Stimulated activated CD4-positive, alpha-beta T cell treated with anti-CD3 and anti-CD28 coated beads, Interleukin-4, amount 100 ng/mL, for 24 hours (primary cell): ENCODE measurements around the gene PTPRE.

Experiments
- DNase-seq: peaks from one replicate; pipeline ENCODE4 v3.0.0-alpha.2; 2020

The PTPRE gene

DNA sequence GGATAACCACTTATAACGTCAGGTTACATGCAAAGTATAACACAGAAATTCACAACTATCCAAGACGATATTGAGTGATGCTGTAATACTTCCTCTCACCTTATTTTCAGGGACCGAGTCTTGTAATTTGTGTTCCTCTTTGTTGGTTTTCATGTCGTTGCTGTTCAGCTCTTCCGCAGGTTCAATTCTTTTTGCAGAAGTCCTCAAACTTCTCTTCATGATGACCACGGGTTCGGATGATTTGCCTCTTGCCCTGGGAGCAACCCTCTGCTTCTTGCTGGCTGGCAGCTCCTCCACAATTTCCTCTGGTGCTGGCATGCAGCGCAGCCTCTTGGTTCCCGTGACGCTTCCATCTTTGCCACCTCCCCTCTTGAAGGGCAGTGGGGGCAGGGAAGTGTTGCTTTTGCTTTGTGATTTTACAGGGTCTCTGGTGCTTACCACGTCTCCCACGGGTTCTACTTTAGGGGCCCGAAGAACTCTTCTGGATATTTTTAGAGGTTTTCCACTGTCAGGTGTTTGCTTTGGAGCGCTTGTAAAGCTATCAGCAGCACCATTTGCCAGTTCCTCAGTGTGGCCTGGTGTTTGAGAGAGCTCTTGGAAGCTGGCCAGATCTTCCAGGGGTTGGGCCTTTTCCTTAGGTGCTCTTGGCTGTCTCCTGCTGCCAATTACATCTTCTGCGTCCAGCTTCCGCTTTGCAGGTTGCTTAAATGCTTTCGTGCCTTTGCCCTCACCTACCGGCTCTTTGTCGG is 195.8 kb downstream of the PTPRE start:
- DNase-seq, result no peak

DNA sequence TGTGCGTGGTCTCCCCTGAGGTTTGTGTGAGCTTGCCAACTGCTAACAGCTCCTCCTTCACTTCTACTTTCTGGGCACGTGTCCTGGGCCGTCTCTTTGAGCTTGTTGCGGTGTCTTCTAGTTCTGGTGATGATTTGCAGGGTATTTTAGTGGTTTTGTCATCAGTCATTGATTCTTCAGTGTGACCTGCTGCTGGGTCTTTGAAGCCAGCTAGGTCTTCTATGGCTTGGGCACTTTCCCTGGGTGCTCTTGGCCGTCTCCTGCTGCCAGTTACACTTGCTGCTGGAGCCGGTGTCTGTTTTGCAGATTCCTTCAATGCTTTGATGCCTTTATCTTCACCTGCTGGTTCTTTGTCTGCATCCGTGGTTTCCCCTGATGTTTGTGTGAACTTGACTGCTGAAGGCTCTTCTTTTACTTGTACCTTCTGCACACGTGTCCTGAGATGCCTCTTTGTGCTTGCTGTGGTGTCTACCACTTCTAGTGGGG is 196.4 kb downstream of the PTPRE start:
- DNase-seq, result no peak

DNA sequence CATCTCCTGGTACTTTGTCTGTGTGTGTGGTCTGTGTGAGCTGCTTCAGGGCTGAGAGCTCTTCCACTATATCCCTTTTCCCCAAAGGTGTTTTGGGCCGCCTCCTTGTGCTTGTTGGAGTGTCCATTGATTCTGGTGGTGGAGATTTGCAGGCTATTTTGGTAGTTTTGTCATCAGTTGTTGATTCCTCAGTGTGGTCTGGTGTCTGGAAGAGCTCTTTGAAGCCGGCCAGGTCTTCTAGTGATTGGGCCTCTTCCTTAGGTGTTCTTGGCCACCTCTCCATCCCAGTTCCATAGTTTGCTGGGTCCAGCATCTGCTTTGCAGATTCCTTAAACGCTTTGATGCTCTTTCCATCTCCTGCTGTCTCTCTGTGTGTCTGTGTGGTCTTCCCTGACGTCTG is 198.5 kb downstream of the PTPRE start:
- DNase-seq, result no peak

DNA sequence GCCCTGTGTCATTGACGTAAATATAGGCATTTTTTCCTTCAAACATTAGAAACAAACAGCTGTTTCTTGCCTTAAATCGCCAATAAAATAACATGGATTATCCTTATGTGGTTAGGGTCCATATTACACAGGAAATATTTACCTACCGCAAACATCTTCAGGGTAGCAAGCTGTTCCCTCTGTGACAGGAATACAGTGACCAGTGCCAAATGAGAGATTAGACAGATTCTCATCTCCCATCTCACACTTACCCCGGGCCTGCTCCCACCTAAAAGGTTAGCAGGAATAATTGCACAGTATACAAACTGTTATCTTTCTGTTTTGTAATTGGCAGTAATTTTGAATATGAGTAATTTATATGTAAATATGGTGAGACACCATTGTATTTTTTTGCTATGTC is 202.8 kb downstream of the PTPRE start:
- no peak for DNase-seq

DNA sequence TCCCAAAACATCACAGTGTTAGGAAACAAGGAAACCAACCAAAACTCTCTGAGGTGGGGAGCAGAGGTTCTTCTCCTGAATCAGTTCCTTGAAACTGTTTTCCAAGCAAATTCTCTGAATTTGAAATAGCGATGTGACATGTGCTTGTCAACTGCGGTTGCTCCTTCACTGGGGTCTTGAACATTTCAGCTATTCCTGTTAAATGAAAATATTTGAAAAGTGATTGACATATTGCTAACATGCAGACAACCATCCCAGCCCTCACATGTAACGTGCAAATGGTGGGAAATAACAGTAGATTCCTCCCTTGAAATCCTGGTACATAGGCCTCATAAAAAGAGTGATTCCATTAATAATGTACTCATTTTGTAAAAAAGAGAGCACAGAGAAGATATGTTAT is 203.4 kb downstream of the PTPRE start:
- no peak for DNase-seq

DNA sequence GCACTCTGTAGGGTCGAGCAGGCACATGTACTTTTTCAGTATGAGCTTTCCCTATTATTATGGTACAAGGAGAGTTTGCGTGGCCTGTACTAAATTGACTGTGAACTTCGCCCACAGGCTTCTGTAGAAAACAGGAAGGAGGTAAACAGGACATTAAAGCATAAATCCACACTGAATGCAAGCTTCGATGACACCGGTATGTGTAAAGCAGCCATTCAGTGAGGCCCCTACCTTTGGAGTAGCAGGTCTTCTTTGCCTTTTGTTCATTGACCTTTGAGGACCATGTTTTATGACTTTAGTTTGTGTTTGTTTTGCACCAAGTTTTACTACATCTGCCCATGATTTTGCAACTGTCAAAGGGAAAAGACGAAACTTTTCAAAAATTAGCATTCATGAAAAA is 204.8 kb downstream of the PTPRE start:
- DNase-seq, result no peak

DNA sequence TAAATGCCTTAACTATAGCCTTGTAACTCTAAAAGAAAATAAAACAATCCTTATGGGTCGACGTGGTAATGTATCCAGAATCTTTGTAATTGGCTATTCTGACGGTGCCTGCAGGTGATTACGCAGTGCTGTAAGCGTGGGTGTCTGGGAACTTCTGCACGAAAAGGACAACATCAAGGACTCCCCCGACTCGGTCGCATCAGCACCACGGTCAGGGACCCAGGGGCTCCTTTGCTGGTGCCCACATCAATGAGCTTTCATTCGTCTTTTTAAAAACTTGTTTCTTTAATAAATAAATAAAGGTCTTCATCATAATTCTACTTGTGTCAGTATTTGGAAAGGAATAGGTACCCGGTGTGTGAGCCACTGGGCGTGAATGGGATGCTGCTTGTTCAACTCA is 206.1 kb downstream of the PTPRE start:
- no peak for DNase-seq

DNA sequence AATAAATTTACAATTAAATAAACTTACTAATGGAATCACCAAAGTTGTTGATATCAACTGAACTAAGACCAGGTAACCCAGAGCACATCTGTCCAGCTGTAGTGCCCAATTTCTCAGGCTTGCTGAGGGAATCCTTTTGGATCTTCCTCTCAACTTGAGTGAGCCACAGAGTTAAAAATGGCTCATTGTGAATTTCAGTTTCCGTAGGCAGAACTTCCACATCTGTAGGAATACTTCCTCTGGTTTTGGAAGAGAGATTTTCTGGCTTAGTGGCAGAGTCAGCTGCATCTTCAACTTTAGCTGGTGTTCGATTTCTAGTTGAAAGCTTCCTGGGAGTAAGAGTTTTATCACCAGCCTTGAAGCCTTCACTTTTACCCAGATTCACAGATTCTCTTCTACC is 208.0 kb downstream of the PTPRE start:
- no peak for DNase-seq

DNA sequence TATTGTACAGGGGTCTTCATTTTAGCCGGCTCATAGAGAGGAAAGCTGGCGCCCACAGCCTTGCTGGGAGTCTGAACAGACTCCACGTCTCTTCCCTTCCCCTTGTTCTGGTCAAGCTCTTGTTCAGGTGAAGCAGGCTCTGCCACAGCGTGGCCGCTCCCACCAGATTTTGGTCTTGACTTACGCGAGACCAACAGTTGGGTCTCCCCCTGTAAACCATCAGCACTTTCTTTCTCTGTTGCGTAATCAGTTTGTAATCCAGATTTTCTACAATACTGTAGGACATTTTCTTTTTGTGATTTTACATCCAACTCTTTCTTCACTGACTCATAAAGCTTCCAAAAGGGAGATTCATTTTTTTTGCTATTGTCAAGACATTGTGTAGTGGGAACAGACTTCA is 208.5 kb downstream of the PTPRE start:
- DNase-seq, result no peak

DNA sequence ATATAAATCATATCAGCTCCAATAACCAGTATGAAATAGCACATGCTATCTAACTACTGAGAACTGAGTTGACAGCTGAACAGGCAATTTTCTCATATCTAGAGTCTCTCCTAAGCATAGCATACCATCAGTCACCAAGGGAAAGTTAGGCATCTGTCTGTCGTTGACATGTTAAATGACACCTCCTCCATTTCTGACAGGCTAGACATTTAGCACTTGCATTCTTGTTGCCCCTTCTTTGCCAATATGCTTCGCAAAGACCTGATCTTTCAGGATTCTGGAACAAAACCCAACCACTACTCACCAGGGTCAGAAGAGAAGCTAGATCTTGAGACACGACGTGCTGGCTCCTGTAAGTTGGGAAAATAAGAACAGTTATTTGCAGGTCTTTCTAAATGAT is 209.3 kb downstream of the PTPRE start:
- DNase-seq, result no peak

DNA sequence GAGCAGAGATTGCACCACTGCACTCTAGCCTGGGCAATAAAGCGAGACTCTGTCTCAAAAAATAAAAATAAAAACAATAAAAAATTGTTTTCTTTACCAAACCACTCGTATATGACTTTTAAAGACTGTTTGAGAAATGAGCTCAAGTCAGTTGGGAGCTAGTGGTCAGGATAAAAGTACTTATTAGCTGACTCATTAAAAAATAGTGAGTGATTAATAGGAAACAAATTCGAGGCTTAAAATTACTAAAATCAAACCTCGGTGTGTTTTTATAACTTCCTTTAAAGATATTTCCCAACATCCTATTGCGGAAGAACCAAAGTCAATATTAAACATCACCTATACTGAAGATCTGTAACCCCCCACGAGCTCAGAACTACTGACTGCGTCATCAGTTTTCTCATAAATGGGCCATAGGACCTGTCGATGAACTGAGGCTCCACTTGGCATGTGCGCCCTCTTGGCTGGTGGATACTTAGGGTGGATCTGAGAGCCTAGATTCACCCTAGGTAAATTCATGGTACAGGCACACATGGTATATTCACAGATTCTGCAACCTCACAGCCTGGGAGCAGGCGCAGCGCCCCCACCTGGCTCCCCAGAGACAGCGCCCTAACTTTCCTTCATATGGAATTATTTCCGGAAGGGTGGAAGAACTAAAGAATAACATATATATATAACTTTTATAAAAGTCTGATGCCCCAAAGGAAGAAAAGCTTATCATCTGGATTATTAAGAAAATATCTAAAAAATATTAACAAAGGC is 210.1 kb downstream of the PTPRE start:
- DNase-seq, result no peak

DNA sequence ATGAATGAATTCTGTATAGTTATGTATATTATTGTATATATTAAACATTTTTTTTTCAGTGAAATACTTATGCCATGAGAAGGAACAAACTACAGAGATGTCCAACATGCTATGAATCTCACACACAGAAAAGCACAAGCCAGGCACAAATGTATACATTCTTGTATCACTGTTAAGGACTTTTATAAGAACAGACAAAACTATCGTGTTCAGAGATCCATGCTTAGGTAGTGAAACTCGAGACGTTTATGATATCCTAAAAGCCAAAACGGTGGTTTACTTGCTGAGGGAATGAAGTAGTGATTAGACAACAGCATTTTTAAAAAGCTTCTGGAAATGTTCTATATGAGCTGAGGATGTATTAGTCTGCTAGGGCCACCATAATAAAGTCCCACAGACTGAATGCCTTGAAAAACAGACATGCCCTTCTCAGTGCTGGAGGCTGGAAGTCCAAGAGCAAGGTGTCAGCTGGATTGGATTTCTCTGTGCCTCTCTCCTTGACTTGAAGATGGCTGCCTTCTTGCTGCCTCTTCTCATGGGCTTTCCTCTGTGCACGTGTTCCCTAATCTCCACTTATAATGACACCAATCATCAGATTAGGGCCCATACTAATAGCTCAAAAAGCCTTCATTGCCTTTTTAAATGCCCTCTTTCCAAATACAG is 215.0 kb downstream of the PTPRE start:
- DNase-seq, result no peak

DNA sequence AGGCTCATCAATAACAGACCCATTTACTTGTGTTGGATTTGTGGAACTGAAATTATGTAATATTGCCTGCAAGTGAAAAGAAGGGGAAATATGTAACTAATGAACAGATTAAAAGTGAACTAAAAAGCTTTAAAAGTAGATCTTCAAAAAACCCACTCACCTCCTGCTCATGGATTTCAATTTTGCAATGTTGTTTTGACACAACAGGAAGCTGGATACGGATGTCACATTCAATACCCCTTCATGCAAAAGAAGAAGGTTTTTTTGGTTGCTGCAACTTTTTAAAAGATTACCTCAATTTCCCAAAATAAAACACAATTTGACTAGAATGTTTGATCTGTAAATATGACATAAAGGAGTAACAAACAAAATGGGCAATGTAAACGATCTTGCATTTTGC is 216.0 kb downstream of the PTPRE start:
- DNase-seq, result no peak

DNA sequence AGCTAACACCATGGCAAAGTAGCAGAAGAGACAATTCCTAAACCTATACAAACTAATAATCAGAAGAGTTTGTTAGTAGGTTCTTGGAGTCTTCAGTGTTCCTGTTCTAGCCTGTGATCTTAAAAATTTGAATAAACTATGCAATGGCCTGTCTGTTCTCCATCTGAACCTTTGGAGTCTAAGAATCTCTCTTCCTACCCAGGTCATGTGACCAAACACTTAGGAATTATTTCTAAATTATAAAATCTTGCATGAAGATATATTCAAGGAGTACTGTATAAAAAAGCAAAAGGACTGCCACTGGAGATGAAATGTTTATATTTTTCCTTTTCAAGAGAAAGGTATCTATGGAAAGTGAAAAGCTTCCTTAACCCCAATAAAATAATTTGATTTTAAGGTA is 216.9 kb downstream of the PTPRE start:
- DNase-seq, result no peak

DNA sequence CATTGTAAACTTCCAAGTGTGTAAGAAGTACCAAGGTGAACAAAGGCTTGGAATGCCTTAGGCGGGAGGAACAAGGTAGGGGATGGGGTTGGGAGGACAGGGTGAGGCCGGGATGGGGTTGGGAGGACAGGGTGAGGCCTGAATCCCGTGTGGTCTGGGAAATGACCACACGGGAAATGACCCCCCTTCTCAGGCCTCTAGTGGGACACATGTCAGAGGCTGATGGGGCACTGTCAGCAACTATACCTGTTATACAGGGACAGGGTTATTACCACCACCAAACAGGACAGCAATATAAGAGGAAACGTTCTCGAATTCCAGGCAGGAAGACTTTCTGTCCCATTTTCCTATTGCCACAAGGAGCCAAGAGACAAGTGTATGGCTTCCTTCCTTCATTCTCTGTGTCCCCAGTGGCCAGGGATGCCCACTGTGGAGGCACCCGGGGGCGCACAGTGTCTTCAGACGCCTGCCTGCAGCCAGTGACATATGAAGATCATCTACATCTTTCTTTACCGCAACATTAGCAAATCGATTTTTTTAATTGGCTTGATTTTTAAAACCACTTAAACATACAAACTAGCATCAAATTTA is 218.0 kb downstream of the PTPRE start:
- DNase-seq, result no peak

DNA sequence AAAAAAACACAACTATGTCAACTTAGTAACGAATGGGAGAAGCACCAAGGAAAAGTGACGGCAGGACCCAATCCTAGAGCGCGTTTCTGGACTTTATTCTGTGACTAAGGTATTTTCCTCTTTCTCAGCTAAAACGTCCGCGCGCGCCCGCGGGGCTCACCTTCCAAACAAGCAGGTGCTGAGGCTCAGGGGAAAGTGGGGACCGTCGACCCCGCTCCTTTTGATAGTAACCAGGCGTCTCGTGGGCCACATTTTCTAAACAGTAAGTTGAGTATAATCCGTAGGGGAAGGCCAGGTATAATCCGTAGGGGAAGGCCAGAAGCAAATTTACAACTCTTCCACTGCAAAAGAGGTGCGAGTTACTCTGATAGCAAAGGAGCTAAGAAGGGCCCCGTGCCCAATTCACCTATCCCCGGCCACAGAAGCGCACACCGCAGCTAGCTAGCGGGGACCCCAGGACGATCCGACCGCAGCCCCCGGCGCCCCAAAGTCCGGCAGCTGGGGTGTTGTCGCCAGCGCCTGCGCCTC is 218.6 kb downstream of the PTPRE start:
- DNase-seq, result no peak

DNA sequence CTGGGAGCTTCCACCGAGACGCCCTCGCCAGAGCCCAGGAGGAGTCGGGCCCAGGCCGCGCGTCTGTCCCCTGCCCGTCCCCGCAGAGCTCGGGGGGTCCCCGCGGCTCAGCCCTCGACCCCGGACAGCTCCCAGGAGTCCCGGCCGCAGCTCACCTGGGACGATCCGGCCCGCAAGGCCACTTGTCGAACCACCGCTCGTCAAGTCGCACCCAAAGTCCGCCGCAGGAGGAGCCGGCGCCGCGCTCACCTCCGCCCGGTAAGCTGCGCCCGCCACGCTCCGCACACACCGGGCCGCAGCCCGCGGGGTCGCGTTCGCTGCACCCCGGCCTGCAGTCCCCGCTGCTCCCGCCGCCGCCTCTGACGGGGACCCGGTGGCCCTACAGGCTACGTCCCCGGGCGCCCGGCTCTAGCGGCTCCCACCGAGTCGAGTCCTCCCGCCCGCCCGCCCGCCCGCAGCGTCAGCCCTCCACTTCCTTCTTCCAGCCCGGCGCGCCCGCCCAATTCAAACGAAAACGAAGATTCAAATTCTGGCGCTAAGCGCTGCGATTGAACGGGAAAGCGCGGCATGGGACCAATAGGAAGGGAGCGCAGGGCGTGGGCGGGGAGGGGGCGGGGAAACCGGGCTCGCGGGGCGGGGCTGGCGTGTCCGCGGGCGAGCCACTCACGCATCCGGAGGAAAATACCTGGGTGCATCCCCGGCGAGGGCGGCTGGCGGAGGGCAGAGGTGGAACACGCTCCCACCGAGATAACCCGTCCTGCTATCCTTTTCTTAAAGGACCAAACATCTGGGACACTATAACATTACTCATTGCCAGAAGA is 219.3 kb downstream of the PTPRE start, which contains the start of gene MKI67:
Gene MKI67 (minus strand): TSS at position 480 of the 821 bp plus-strand sequence. CDS start 756 bp downstream, outside the sequence.
- DNase-seq, result peak; percentile 90

DNA sequence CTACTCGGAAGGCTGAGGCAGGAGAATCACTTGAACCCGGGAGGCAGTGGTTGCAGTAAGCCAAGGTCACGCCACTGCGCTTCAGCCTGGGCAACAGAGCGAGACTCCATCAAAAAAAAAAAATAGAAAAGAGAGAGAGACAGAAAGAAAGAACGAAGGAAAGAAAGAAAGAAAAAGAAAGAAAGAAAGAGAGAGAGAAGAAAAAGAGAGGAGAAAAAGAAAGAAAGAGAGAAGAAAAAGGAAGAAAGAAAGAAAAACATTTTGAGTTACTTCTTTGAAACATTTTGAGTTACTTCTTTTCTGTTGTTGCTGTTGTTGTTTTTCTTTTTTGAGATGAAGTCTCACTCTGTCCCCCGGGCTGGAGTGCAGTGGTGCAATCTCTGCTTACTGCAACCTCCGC is 221.7 kb downstream of the PTPRE start:
- no peak for DNase-seq

DNA sequence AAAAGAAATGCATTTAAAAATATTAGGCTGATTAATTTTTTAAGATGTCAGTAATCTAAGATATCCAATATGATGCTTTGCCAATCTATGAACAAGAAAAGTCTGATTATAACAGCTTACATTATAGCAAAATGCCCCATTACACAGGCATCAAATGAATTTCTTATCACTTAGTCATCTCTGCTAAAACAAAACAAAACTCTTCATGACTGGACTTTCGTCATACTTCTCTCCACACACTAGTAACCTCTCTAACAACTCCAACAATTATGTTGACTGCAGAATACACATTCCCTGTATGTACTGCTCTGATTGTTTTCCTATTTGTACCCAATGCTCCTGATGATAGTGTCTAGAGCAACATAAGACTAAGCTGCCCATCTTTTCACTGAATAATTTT is 223.1 kb downstream of the PTPRE start:
- DNase-seq, result no peak
